ENCODE measurements around the gene ACTR2.
"Not testable (repeated sequence)": the region's sequence is repeated elsewhere in the genome, so short reads cannot be mapped to it uniquely, and the experiment has no call there.

The ACTR2 gene

DNA sequence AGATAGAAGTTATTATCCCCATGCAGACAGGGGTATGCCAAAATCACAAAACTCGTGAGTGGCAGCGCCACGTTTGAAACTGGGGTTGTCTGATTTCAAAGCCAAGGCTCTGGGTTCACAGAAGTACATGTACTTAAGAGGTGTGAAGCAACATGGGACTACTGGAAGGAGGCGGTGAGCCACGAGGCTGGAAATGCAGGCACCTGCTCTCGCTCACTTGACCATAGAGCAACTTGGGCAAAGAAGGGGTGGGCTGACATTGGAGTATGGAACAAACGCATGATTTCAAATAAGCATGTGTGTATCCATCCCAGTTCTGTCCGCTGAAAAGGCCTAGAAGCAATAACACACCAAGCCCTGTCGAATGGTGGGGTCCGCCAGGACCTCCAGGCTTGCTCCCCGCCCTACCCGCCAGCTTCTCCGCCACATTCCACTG, 593 bp upstream of the ACTR2 start:
- DNase-seq, result no peak
- Histone ChIP-seq H3K27me3 (replicated peaks; ENCODE audit: control insufficient read depth, insufficient read depth, low read length, poor library complexity, severe bottlenecking) (no peaks in the 10 kb centered on the region), H3K36me3 (ENCODE audit: control insufficient read depth, insufficient read depth, low read length) (peaks cover 8% of the 10 kb centered on the region), H3K4me1 (ENCODE audit: control insufficient read depth, insufficient read depth, low read length, poor library complexity, severe bottlenecking) (peaks cover 27% of the 10 kb centered on the region), H3K9me3 (ENCODE audit: control insufficient read depth, low read length) (no peaks in the 10 kb centered on the region), H3K27ac (ENCODE audit: insufficient read depth, low read length, poor library complexity, severe bottlenecking) (peak overlapping the region; percentile 96), H3K4me3 (ENCODE audit: insufficient read depth, low read depth, low read length, poor library complexity, severe bottlenecking) (peak overlapping the region; percentile 98)

DNA sequence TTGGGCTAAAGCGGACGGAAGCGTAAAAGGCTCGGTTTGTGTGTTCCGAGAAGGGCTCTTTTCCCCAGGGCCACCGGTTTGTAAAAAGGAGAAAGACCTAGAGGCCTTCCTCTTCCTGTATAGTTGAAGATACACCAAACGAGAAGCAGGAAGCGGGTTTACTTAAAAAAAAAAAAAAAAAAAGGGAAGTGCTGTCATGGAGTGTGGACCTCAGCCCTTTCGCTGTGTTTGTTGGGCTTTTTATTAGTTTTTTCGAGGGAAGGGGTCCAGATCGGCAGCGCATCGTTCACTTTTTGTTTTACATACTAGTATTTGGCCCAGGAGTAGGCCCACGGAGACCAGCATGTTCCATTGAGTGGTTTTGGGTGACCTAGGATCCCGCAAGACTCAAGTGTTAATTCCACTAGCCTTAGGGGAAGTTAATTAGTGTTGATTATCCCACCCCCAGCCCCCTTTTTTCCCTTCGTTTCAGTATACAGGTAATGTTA, 676 bp downstream of the ACTR2 start:
- H3K27ac ChIP-seq (ENCODE audit: insufficient read depth, low read length, poor library complexity, severe bottlenecking), result peak overlapping the region; percentile 96
- DNase-seq, result peak; percentile 1 to 34 (median 32)
- H3K9me3 ChIP-seq (ENCODE audit: control insufficient read depth, low read length), result no peaks in the 10 kb centered on the region
- H3K36me3 ChIP-seq (ENCODE audit: control insufficient read depth, insufficient read depth, low read length), result peaks cover 8% of the 10 kb centered on the region
- no peaks in the 10 kb centered on the region for H3K27me3 ChIP-seq (replicated peaks; ENCODE audit: control insufficient read depth, insufficient read depth, low read length, poor library complexity, severe bottlenecking)
- H3K4me1 ChIP-seq (ENCODE audit: control insufficient read depth, insufficient read depth, low read length, poor library complexity, severe bottlenecking), result peaks cover 30% of the 10 kb centered on the region
- H3K4me3 ChIP-seq (ENCODE audit: insufficient read depth, low read depth, low read length, poor library complexity, severe bottlenecking), result peak overlapping the region; percentile 98

DNA sequence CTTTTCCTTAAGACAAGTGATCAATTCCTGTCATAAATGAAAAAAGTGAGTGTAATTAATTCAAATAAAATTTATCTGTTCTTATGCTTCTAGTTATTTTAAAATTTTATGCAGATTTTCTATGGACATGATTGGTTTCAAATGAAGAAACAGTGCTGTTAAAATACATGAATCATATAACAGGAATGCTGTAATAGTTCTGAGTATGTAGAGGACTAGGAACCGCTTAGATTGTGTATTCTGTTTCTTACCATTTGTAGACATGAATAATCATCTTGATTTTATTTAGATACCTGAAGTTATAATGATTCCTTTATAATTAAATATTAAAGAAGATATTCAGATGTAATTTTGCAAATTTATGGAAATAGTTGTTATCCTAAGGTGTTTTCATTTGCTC, 3.5 kb downstream of the ACTR2 start:
- H3K4me3 ChIP-seq (ENCODE audit: insufficient read depth, low read depth, low read length, poor library complexity, severe bottlenecking), result no peak overlapping the region
- no peak overlapping the region for H3K27ac ChIP-seq (ENCODE audit: insufficient read depth, low read length, poor library complexity, severe bottlenecking)
- DNase-seq, result no peak
- H3K27me3 ChIP-seq (replicated peaks; ENCODE audit: control insufficient read depth, insufficient read depth, low read length, poor library complexity, severe bottlenecking), result no peaks in the 10 kb centered on the region
- peaks cover 8% of the 10 kb centered on the region for H3K36me3 ChIP-seq (ENCODE audit: control insufficient read depth, insufficient read depth, low read length)
- no peaks in the 10 kb centered on the region for H3K9me3 ChIP-seq (ENCODE audit: control insufficient read depth, low read length)
- peaks cover 48% of the 10 kb centered on the region for H3K4me1 ChIP-seq (ENCODE audit: control insufficient read depth, insufficient read depth, low read length, poor library complexity, severe bottlenecking)

DNA sequence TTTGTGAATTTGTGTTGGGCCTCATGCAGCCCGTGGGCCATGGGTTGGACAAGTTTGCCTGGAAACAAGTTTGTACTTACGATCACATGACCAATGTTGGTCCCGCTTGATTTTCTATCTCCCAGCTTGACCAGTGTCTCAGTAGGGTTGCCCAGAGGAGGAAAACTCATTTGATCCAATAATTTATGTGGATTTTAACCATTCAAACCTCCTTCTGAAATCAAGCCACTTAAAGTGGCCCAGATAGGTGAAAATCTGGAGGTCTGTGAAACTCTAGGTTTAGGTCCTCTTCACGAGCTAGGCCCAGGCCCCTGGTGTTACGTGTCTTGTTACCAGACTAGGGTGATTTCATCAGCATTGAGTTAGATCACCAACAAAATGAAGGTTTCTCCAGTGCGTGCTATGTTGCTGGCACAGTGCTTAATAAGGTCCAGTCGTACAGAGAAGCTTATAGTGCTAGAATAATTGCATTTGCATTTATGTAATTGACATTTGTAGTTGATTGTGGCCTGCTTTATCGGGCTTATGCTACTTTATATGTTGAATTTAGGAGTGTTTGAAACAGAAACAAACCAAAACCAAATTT, 4.4 kb downstream of the ACTR2 start:
- H3K4me3 ChIP-seq (ENCODE audit: insufficient read depth, low read depth, low read length, poor library complexity, severe bottlenecking), result no peak overlapping the region

DNA sequence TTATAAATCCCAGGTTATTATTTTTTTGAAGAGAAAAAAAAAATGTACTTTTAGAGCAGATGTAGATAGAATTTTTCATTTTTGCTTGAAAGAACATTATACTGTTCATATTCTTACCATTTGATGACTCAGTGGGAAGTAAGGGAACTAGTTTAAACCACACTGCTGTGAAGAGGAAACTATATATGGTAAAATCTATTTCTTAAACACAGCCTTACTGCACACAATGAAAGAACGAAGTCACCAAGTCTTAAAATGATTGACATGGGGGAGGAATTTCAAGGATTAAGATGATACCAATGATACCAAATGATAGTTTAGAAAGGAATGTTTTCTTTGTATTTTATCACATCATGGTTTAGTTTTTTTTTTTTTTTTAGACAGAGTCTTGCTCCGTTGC, 5.0 kb downstream of the ACTR2 start:
- DNase-seq, result no peak
- H3K27me3 ChIP-seq (replicated peaks; ENCODE audit: control insufficient read depth, insufficient read depth, low read length, poor library complexity, severe bottlenecking), result no peaks in the 10 kb centered on the region
- H3K36me3 ChIP-seq (ENCODE audit: control insufficient read depth, insufficient read depth, low read length), result peaks cover 8% of the 10 kb centered on the region
- H3K4me3 ChIP-seq (ENCODE audit: insufficient read depth, low read depth, low read length, poor library complexity, severe bottlenecking), result no peak overlapping the region
- no peaks in the 10 kb centered on the region for H3K9me3 ChIP-seq (ENCODE audit: control insufficient read depth, low read length)
- H3K27ac ChIP-seq (ENCODE audit: insufficient read depth, low read length, poor library complexity, severe bottlenecking), result peak overlapping the region; percentile 24
- peaks cover 51% of the 10 kb centered on the region for H3K4me1 ChIP-seq (ENCODE audit: control insufficient read depth, insufficient read depth, low read length, poor library complexity, severe bottlenecking)

More for the DNA sequence above, 4.4 kb downstream of the ACTR2 start:
- Histone ChIP-seq H3K36me3 (ENCODE audit: control insufficient read depth, insufficient read depth, low read length) (peaks cover 8% of the 10 kb centered on the region), H3K27me3 (replicated peaks; ENCODE audit: control insufficient read depth, insufficient read depth, low read length, poor library complexity, severe bottlenecking) (no peaks in the 10 kb centered on the region), H3K9me3 (ENCODE audit: control insufficient read depth, low read length) (no peaks in the 10 kb centered on the region), H3K4me1 (ENCODE audit: control insufficient read depth, insufficient read depth, low read length, poor library complexity, severe bottlenecking) (peaks cover 48% of the 10 kb centered on the region), H3K27ac (ENCODE audit: insufficient read depth, low read length, poor library complexity, severe bottlenecking) (peak overlapping the region; percentile 24)
- peak in 1 of 3 donors; percentile 5 for DNase-seq

DNA sequence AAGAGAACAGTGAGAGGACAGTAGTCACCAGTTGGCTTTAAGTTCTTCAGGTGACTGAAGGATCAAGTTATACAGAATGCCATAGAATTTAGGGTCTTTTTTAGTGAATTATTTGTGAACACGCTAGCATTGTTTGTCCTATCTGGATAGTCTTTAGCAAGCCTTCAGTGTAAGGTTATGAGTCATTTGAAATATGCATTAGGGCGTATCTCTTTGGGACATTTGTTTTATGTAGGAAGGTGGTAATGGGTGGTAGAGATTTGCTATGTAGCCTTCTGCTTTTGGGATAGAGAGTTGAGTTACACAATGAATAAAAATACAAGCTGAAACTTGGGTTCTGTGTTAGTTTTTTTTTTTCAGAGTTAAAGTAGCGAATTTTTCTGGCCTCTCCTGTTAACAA, 13.0 kb downstream of the ACTR2 start:
- peaks cover 33% of the 10 kb centered on the region for H3K36me3 ChIP-seq (ENCODE audit: control insufficient read depth, insufficient read depth, low read length)
- no peak for DNase-seq
- H3K27me3 ChIP-seq (replicated peaks; ENCODE audit: control insufficient read depth, insufficient read depth, low read length, poor library complexity, severe bottlenecking), result no peaks in the 10 kb centered on the region
- H3K9me3 ChIP-seq (ENCODE audit: control insufficient read depth, low read length), result no peaks in the 10 kb centered on the region
- H3K4me1 ChIP-seq (ENCODE audit: control insufficient read depth, insufficient read depth, low read length, poor library complexity, severe bottlenecking), result peaks cover 7% of the 10 kb centered on the region
- H3K4me3 ChIP-seq (ENCODE audit: insufficient read depth, low read depth, low read length, poor library complexity, severe bottlenecking), result no peak overlapping the region
- no peak overlapping the region for H3K27ac ChIP-seq (ENCODE audit: insufficient read depth, low read length, poor library complexity, severe bottlenecking)

DNA sequence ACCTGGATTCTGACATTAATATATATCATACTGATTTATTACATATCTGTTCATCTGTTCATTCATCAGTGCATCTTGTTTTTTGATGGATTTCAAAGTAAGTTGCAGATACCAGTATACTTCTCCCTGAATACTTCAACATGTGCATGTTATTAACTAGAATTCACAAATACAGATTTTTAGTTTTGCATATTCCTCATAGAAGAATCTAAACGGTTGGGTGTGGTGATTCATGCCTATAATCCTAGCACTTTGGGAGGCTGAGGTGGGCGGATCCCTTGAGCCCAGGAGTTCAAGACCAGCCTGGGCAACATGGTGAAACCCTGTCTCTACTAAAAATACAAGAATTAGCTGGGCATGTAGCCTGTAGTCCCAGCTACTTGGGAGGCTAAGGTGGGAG, 16.8 kb downstream of the ACTR2 start:
- not testable (repeated sequence) for H3K9me3 ChIP-seq (ENCODE audit: control insufficient read depth, low read length); DNase-seq; H3K4me1 ChIP-seq (ENCODE audit: control insufficient read depth, insufficient read depth, low read length, poor library complexity, severe bottlenecking); H3K27ac ChIP-seq (ENCODE audit: insufficient read depth, low read length, poor library complexity, severe bottlenecking); H3K4me3 ChIP-seq (ENCODE audit: insufficient read depth, low read depth, low read length, poor library complexity, severe bottlenecking); H3K27me3 ChIP-seq (replicated peaks; ENCODE audit: control insufficient read depth, insufficient read depth, low read length, poor library complexity, severe bottlenecking)
- H3K36me3 ChIP-seq (ENCODE audit: control insufficient read depth, insufficient read depth, low read length), result peaks cover 47% of the 10 kb centered on the region

DNA sequence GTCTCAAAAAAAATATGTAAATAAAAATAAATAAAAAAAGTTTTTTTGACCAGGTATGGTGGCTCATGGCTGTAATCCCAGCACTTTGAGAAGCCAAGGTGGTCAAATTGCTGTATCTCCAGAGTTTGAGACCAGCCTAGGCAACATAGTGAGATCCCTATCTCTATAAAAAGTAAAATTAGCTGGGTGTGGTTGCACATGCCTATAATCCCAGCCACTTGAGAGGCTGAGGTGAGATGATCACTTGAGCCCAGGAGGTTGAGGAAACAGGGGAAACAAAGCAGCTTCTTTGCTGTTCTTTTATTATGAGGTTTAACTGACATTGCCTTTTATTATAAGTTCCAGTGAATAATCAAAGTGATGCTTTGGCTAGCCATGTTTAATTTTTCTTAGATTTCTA, 25.0 kb downstream of the ACTR2 start:
- no peak overlapping the region for H3K27ac ChIP-seq (ENCODE audit: insufficient read depth, low read length, poor library complexity, severe bottlenecking)
- no peak overlapping the region for H3K4me3 ChIP-seq (ENCODE audit: insufficient read depth, low read depth, low read length, poor library complexity, severe bottlenecking)
- H3K4me1 ChIP-seq (ENCODE audit: control insufficient read depth, insufficient read depth, low read length, poor library complexity, severe bottlenecking), result no peaks in the 10 kb centered on the region
- no peaks in the 10 kb centered on the region for H3K27me3 ChIP-seq (replicated peaks; ENCODE audit: control insufficient read depth, insufficient read depth, low read length, poor library complexity, severe bottlenecking)
- H3K9me3 ChIP-seq (ENCODE audit: control insufficient read depth, low read length), result no peaks in the 10 kb centered on the region
- H3K36me3 ChIP-seq (ENCODE audit: control insufficient read depth, insufficient read depth, low read length), result peaks cover 42% of the 10 kb centered on the region
- DNase-seq, result no peak

DNA sequence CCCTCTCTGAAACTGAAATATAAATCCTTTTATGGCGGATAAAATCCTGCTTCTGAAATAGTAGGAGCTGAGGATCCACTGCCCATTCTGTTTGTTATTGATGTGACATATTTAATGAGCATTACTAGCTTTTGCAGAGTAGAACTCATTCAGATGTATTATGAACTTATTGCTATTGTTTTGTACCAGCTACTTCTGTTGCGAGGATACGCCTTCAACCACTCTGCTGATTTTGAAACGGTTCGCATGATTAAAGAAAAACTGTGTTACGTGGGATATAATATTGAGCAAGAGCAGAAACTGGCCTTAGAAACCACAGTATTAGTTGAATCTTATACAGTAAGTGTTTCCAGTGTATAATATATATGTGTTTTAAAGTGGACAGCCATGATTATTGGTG, 27.7 kb downstream of the ACTR2 start:
- Histone ChIP-seq H3K27me3 (replicated peaks; ENCODE audit: control insufficient read depth, insufficient read depth, low read length, poor library complexity, severe bottlenecking) (no peaks in the 10 kb centered on the region), H3K9me3 (ENCODE audit: control insufficient read depth, low read length) (no peaks in the 10 kb centered on the region), H3K36me3 (ENCODE audit: control insufficient read depth, insufficient read depth, low read length) (peaks cover 51% of the 10 kb centered on the region), H3K27ac (ENCODE audit: insufficient read depth, low read length, poor library complexity, severe bottlenecking) (no peak overlapping the region), H3K4me1 (ENCODE audit: control insufficient read depth, insufficient read depth, low read length, poor library complexity, severe bottlenecking) (no peaks in the 10 kb centered on the region), H3K4me3 (ENCODE audit: insufficient read depth, low read depth, low read length, poor library complexity, severe bottlenecking) (no peak overlapping the region)
- DNase-seq, result no peak

DNA sequence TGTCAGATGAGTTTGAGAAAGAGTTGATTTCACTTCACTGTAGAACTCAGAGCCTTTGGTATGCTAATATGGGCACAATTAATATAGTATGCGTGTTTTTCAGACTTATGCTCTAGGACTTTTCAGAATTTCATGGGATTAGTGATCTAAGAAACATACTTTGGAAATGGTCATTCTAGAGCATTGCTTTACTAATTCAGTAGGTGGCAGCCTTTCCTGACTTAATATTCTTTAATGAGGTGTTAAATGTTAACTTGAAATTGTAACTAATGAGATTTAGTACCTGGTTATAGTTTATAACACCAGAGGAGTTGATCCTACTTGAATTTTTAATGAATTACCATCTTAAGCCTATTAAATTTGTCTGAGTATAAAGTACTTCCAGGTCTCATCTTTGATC, 28.4 kb downstream of the ACTR2 start:
- H3K4me3 ChIP-seq (ENCODE audit: insufficient read depth, low read depth, low read length, poor library complexity, severe bottlenecking), result no peak overlapping the region
- no peaks in the 10 kb centered on the region for H3K9me3 ChIP-seq (ENCODE audit: control insufficient read depth, low read length)
- H3K27me3 ChIP-seq (replicated peaks; ENCODE audit: control insufficient read depth, insufficient read depth, low read length, poor library complexity, severe bottlenecking), result no peaks in the 10 kb centered on the region
- no peak overlapping the region for H3K27ac ChIP-seq (ENCODE audit: insufficient read depth, low read length, poor library complexity, severe bottlenecking)
- H3K36me3 ChIP-seq (ENCODE audit: control insufficient read depth, insufficient read depth, low read length), result peaks cover 49% of the 10 kb centered on the region
- no peaks in the 10 kb centered on the region for H3K4me1 ChIP-seq (ENCODE audit: control insufficient read depth, insufficient read depth, low read length, poor library complexity, severe bottlenecking)
- no peak for DNase-seq

Data from effector memory CD4-positive, alpha-beta T cell (primary cell).